GM23338 (cell line): Measurements from ENCODE around the gene TBC1D10B. TPM values are rescaled to one million over a fixed set of nuclear protein-coding genes. Genes with fewer than 3 reads are reported as not detected.
A peak's percentile ranks its signal among the peaks of the same experiment; 100 is the strongest.

Experiments used
- ATAC-seq: fragments of 200-7000 bp; cut with Tn5 transposase; 3 replicates; pipeline ENCODE4 v1.9.1; 2020
- DNase-seq: peaks from one replicate; pipeline ENCODE4 v3.0.0-alpha.2; 2015; ENCODE audit warnings: low spot score
- H2AFZ ChIP-seq: fragments of 200-600 bp; sonication (generic); 2 replicates; pipeline ENCODE4 v1.8.0; 2016; ENCODE audit warnings: antibody characterized with exemption, mild to moderate bottlenecking, moderate library complexity
- H3F3A ChIP-seq: fragments of 200-600 bp; sonication (generic); replicated peaks from 2 replicates; pipeline ENCODE4 v1.8.0; 2017; ENCODE audit warnings: antibody characterized with exemption, mixed run types, low read depth
- H3K27ac ChIP-seq: fragments of 200-600 bp; sonication (generic); 2 replicates; pipeline ENCODE4 v1.6.1; 2016; ENCODE audit warnings: low read depth
- H3K27me3 ChIP-seq: fragments of 200-600 bp; sonication (generic); 2 replicates; pipeline ENCODE4 v1.8.0; 2016; ENCODE audit warnings: mild to moderate bottlenecking, mixed run types, moderate library complexity; ENCODE audit not compliant: insufficient read depth
- H3K36me3 ChIP-seq: fragments of 200-600 bp; sonication (generic); 2 replicates; pipeline ENCODE4 v1.8.0; 2016; ENCODE audit warnings: mild to moderate bottlenecking; ENCODE audit not compliant: insufficient read depth
- H3K4me1 ChIP-seq: fragments of 200-600 bp; sonication (generic); 2 replicates; pipeline ENCODE4 v1.8.0; 2016; ENCODE audit warnings: mild to moderate bottlenecking, moderate library complexity; ENCODE audit not compliant: insufficient read depth
- H3K4me2 ChIP-seq: fragments of 200-600 bp; sonication (generic); 2 replicates; pipeline ENCODE4 v1.7.1; 2017; ENCODE audit warnings: mixed run types
- H3K4me3 ChIP-seq: fragments of 200-600 bp; sonication (generic); 2 replicates; pipeline ENCODE4 v1.6.1; 2016; ENCODE audit warnings: mixed run types
- H3K79me2 ChIP-seq: fragments of 200-600 bp; sonication (generic); replicated peaks from 2 replicates; pipeline ENCODE4 v1.8.0; 2017; ENCODE audit warnings: mild to moderate bottlenecking; ENCODE audit not compliant: insufficient read depth
- H3K9me2 ChIP-seq: fragments of 200-600 bp; sonication (generic); 2 replicates; pipeline ENCODE4 v1.8.0; 2017; ENCODE audit not compliant: insufficient read depth
- H4K20me1 ChIP-seq: fragments of 200-600 bp; sonication (generic); replicated peaks from 2 replicates; pipeline ENCODE4 v1.8.0; 2017; ENCODE audit warnings: mild to moderate bottlenecking; ENCODE audit not compliant: insufficient read depth
- H3K27ac Mint-ChIP-seq: 2 replicates; pipeline ENCODE4 v1.8.0; 2020; ENCODE audit warnings: inconsistent platforms, mild to moderate bottlenecking, moderate library complexity, mixed read lengths
- H3K27me3 Mint-ChIP-seq: 3 replicates; pipeline ENCODE4 v1.8.0; 2022; ENCODE audit warnings: low read depth, mild to moderate bottlenecking, moderate library complexity, mixed read lengths, inconsistent platforms; ENCODE audit not compliant: insufficient read depth, poor library complexity
- H3K36me3 Mint-ChIP-seq: 3 replicates; pipeline ENCODE4 v1.8.0; 2021; ENCODE audit warnings: low read depth, mild to moderate bottlenecking, inconsistent platforms, moderate library complexity, mixed read lengths
- H3K4me1 Mint-ChIP-seq: 3 replicates; pipeline ENCODE4 v1.8.0; 2020; ENCODE audit warnings: mild to moderate bottlenecking, inconsistent platforms, mixed read lengths
- H3K4me3 Mint-ChIP-seq: 3 replicates; pipeline ENCODE4 v1.8.0; 2021; ENCODE audit warnings: moderate library complexity, mild to moderate bottlenecking, inconsistent platforms, mixed read lengths
- H3K9me3 Mint-ChIP-seq: 3 replicates; pipeline ENCODE4 v1.8.0; 2020; ENCODE audit warnings: moderate library complexity, mild to moderate bottlenecking, inconsistent platforms, mixed read lengths
- EZH2 ChIP-seq: fragments of 200-600 bp; sonication (generic); IDR thresholded peaks from one replicate; pipeline ENCODE4 v1.8.0; 2017; ENCODE audit warnings: antibody characterized with exemption, mild to moderate bottlenecking, low read depth; ENCODE audit not compliant: unreplicated experiment
- NANOG ChIP-seq: IDR thresholded peaks from 2 replicates; pipeline ENCODE4 v1.6.1; 2016; ENCODE audit warnings: antibody characterized with exemption, borderline replicate concordance
- POLR2AphosphoS5 ChIP-seq: IDR thresholded peaks from 2 replicates; pipeline ENCODE4 v1.6.1; 2016; ENCODE audit warnings: antibody characterized with exemption, low read depth
- polyA plus RNA-seq: library from polyadenylated mRNA; unstranded; fragments of >200 nt; fragmentation: Nextera tagmentation; extraction: Ambion mirVana; gene quantifications from 2 replicates; pipeline ENCODE4 v1.2.1, GENCODE V29; 2016
- total RNA-seq: library from RNA; depleted of rRNA; stranded (reverse); fragments of >200 nt; shearing (Covaris generic); gene quantifications from 2 replicates; pipeline ENCODE4 v1.2.3, GENCODE V29; 2014
- TF ChIP-seq, protein P1 (sequence below): fragments of 250-450 bp; sonication (Bioruptor Pico); IDR thresholded peaks from 2 replicates; pipeline ENCODE4 v1.5.0; 2020; ENCODE audit warnings: mild to moderate bottlenecking, moderate library complexity
- TF ChIP-seq, protein P2 (sequence below), 2 experiments: fragments of 200-600 bp in 1 of 2; sonication (generic) in 1 of 2; conservative IDR thresholded peaks; 2 replicates each; pipeline versions ENCODE4 v1.5.1 to v1.6.1; 2016 to 2017; ENCODE audit warnings: antibody characterized with exemption in 2 of 2, low read depth in 2 of 2, mild to moderate bottlenecking in 2 of 2, moderate library complexity in 1 of 2
- TF ChIP-seq, protein P3 (sequence below): IDR thresholded peaks from 2 replicates; pipeline ENCODE4 v1.6.1; 2016; ENCODE audit warnings: antibody characterized with exemption

The TBC1D10B gene
- total and polyA plus RNA-seq, 2 experiments from 2014 or later, result 13.3 to 30.8 TPM

DNA sequence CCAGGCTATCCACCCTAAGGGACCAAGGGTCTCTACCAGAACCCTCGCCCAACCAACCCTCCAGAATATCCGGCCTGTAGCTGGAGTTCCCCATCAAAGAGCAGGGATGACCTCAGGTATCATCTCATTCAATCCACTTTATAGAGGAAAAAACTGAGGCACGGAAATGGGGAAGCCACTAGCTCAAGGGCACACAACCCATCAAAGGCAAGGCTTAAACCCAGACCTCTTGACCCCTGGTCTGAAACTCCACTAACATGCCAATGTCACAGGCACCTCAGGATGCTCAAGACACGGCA lies 1.6 kb downstream of the TBC1D10B start (continued):
- TF ChIP-seq, protein P1, sequence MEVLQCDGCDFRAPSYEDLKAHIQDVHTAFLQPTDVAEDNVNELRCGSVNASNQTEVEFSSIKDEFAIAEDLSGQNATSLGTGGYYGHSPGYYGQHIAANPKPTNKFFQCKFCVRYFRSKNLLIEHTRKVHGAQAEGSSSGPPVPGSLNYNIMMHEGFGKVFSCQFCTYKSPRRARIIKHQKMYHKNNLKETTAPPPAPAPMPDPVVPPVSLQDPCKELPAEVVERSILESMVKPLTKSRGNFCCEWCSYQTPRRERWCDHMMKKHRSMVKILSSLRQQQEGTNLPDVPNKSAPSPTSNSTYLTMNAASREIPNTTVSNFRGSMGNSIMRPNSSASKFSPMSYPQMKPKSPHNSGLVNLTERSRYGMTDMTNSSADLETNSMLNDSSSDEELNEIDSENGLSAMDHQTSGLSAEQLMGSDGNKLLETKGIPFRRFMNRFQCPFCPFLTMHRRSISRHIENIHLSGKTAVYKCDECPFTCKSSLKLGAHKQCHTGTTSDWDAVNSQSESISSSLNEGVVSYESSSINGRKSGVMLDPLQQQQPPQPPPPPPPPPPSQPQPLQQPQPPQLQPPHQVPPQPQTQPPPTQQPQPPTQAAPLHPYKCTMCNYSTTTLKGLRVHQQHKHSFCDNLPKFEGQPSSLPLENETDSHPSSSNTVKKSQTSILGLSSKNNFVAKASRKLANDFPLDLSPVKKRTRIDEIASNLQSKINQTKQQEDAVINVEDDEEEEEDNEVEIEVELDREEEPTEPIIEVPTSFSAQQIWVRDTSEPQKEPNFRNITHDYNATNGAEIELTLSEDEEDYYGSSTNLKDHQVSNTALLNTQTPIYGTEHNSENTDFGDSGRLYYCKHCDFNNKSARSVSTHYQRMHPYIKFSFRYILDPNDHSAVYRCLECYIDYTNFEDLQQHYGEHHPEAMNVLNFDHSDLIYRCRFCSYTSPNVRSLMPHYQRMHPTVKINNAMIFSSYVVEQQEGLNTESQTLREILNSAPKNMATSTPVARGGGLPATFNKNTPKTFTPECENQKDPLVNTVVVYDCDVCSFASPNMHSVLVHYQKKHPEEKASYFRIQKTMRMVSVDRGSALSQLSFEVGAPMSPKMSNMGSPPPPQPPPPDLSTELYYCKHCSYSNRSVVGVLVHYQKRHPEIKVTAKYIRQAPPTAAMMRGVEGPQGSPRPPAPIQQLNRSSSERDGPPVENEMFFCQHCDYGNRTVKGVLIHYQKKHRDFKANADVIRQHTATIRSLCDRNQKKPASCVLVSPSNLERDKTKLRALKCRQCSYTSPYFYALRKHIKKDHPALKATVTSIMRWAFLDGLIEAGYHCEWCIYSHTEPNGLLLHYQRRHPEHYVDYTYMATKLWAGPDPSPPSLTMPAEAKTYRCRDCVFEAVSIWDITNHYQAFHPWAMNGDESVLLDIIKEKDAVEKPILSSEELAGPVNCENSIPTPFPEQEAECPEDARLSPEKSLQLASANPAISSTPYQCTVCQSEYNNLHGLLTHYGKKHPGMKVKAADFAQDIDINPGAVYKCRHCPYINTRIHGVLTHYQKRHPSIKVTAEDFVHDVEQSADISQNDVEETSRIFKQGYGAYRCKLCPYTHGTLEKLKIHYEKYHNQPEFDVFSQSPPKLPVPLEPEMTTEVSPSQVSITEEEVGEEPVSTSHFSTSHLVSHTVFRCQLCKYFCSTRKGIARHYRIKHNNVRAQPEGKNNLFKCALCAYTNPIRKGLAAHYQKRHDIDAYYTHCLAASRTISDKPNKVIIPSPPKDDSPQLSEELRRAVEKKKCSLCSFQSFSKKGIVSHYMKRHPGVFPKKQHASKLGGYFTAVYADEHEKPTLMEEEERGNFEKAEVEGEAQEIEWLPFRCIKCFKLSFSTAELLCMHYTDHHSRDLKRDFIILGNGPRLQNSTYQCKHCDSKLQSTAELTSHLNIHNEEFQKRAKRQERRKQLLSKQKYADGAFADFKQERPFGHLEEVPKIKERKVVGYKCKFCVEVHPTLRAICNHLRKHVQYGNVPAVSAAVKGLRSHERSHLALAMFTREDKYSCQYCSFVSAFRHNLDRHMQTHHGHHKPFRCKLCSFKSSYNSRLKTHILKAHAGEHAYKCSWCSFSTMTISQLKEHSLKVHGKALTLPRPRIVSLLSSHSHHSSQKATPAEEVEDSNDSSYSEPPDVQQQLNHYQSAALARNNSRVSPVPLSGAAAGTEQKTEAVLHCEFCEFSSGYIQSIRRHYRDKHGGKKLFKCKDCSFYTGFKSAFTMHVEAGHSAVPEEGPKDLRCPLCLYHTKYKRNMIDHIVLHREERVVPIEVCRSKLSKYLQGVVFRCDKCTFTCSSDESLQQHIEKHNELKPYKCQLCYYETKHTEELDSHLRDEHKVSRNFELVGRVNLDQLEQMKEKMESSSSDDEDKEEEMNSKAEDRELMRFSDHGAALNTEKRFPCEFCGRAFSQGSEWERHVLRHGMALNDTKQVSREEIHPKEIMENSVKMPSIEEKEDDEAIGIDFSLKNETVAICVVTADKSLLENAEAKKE (CRISPR knock-in tag), result no peak
- no peak for TF ChIP-seq EZH2

DNA sequence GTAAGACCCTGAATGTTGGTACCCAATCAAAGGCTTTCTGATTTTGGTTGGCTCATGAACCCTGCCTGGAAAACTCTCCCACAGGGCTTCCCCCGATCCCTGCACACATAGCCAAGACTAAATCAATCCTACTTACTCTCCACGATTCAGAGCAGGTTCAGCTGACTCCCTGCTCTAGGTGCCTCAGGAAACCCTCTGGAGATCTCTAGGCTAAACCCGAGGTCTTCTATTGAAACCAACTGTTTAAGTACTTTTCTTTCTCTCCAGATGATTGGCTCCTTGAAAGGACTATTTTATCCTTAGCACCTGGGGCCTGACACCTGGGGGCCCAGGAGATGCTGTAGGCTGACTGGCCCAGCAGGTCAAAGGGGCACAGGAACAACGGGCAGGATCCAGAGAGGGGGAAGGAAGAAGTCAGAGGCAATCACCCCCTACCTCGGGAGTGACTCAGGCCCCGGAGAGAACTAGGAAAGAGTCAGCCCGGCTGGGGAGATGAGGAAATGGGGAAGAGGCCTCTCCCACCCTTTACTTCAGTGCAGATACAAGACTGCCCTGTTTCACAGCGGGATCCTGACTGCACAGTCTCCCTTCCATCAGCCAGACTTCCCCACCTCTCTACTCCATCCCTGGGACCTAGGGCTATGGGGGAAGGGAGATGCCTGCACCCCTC lies 2.0 kb downstream of the TBC1D10B start:
- ATAC-seq, result no peak
- no peak for DNase-seq
- H3K36me3 Mint-ChIP-seq, result peaks cover 10% of the 10 kb centered on the region; the same call in 2 of the 3 replicates
- no peaks in the 10 kb centered on the region for H3K9me3 Mint-ChIP-seq
- Histone ChIP-seq H4K20me1 (peaks cover 12% of the 10 kb centered on the region), H3K4me3 (peak overlapping the region; percentile 85), H3F3A (no peaks in the 10 kb centered on the region), H3K27ac (no peak overlapping the region), H3K4me2 (peak overlapping the region; percentile 98), H3K36me3 (no peaks in the 10 kb centered on the region), H2AFZ (no peak overlapping the region), H3K27me3 (no peaks in the 10 kb centered on the region), H3K79me2 (peaks cover 40% of the 10 kb centered on the region), H3K4me1 (peaks cover 11% of the 10 kb centered on the region), H3K9me2 (no peaks in the 10 kb centered on the region)
- peak overlapping the region; percentile 78 for H3K4me3 Mint-ChIP-seq
- H3K27ac Mint-ChIP-seq, result no peak overlapping the region
- peaks cover 33% of the 10 kb centered on the region for H3K4me1 Mint-ChIP-seq
- peaks cover 19% of the 10 kb centered on the region for H3K27me3 Mint-ChIP-seq
- TF ChIP-seq, protein P2, sequence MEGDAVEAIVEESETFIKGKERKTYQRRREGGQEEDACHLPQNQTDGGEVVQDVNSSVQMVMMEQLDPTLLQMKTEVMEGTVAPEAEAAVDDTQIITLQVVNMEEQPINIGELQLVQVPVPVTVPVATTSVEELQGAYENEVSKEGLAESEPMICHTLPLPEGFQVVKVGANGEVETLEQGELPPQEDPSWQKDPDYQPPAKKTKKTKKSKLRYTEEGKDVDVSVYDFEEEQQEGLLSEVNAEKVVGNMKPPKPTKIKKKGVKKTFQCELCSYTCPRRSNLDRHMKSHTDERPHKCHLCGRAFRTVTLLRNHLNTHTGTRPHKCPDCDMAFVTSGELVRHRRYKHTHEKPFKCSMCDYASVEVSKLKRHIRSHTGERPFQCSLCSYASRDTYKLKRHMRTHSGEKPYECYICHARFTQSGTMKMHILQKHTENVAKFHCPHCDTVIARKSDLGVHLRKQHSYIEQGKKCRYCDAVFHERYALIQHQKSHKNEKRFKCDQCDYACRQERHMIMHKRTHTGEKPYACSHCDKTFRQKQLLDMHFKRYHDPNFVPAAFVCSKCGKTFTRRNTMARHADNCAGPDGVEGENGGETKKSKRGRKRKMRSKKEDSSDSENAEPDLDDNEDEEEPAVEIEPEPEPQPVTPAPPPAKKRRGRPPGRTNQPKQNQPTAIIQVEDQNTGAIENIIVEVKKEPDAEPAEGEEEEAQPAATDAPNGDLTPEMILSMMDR (conservative IDR thresholded peaks at IDR 0.05; ENCODE audit: low read depth in 2 of 2), result no peak
- TF ChIP-seq NANOG, result no peak
- TF ChIP-seq, protein P3, sequence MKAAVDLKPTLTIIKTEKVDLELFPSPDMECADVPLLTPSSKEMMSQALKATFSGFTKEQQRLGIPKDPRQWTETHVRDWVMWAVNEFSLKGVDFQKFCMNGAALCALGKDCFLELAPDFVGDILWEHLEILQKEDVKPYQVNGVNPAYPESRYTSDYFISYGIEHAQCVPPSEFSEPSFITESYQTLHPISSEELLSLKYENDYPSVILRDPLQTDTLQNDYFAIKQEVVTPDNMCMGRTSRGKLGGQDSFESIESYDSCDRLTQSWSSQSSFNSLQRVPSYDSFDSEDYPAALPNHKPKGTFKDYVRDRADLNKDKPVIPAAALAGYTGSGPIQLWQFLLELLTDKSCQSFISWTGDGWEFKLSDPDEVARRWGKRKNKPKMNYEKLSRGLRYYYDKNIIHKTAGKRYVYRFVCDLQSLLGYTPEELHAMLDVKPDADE, result no peak
- TF ChIP-seq, protein P1 (CRISPR knock-in tag), result no peak
- no peak for TF ChIP-seq POLR2AphosphoS5
